ENCODE results near the gene TP53BP2. TPM values are rescaled to one million over a fixed set of nuclear protein-coding genes. Genes with fewer than 3 reads are reported as not detected.
"Not testable (repeated sequence)": the region's sequence is repeated elsewhere in the genome, so short reads cannot be mapped to it uniquely, and the experiment has no call there.

The TP53BP2 gene
- total and polyA plus RNA-seq, 2 experiments from 2014 or later = 9.2 to 18.2 TPM

- 0 out of 2 replicates have a peak overlapping the region, but pooled peaks have one; percentile 25 for H3K9ac ChIP-seq
- H3K36me3 ChIP-seq (ENCODE audit: low read depth) = peaks cover 42% of the 10 kb centered on the region; the same call in 1 of the 2 replicates
- in situ Hi-C loops (cut with MboI) = no loop called here
- no peak overlapping the region for H3K4me2 ChIP-seq (ENCODE audit: unreplicated experiment)
- peak overlapping the region; percentile 2; the same call in 1 of the 2 replicates for H3K27ac ChIP-seq
- 26 to 32% methylated on average over 4 of the region's 4 CpGs for WGBS, 2 experiments (ENCODE audit: low coverage in 1 of 2, low lambda C conversion rate in 2 of 2, missing lambda C conversion rate in 2 of 2)
- H3K9me3 ChIP-seq (ENCODE audit: low read depth) = no peaks in the 10 kb centered on the region
- H3K79me2 ChIP-seq (ENCODE audit: insufficient read depth) = peaks cover 39% of the 10 kb centered on the region
- peak; percentile 48 for DNase-seq
- H3K9me2 ChIP-seq (ENCODE audit: insufficient read depth) = no peaks in the 10 kb centered on the region
- H3K27me3 ChIP-seq (replicated peaks; ENCODE audit: insufficient read depth) = no peaks in the 10 kb centered on the region
- peaks cover 10% of the 10 kb centered on the region for H3K4me1 ChIP-seq (ENCODE audit: insufficient read depth)
- H3F3A ChIP-seq (ENCODE audit: insufficient read depth) = peaks cover 36% of the 10 kb centered on the region
- no peaks in the 10 kb centered on the region for H4K20me1 ChIP-seq (ENCODE audit: insufficient read depth)
- H2AFZ ChIP-seq = no peak overlapping the region
- no peak for TF ChIP-seq EZH2phosphoT487 (IDR thresholded peaks at IDR 0.05; ENCODE audit: insufficient read depth, low read depth)
- TF ChIP-seq EZH2 (IDR thresholded peaks at IDR 0.05; ENCODE audit: insufficient read depth, poor library complexity, severe bottlenecking) = no peak
- H3K4me3 ChIP-seq = no peak overlapping the region
These were observed 97.9 kb downstream of the TP53BP2 start for GRCh38 chr1:223747838-223748335.

GRCh38 chr1:223745731-223746130 lies 100.0 kb downstream of the TP53BP2 start:
- Histone ChIP-seq H2AFZ (no peak overlapping the region), H3K27me3 (replicated peaks; ENCODE audit: insufficient read depth) (no peaks in the 10 kb centered on the region), H3K36me3 (ENCODE audit: low read depth) (peaks cover 26% of the 10 kb centered on the region; the same call in 1 of the 2 replicates), H3K4me1 (ENCODE audit: insufficient read depth) (peaks cover 10% of the 10 kb centered on the region), H3K4me3 (no peak overlapping the region), H3F3A (ENCODE audit: insufficient read depth) (peaks cover 36% of the 10 kb centered on the region), H4K20me1 (ENCODE audit: insufficient read depth) (no peaks in the 10 kb centered on the region), H3K79me2 (ENCODE audit: insufficient read depth) (peaks cover 56% of the 10 kb centered on the region), H3K9ac (no peak overlapping the region), H3K27ac (no peak overlapping the region), H3K4me2 (ENCODE audit: unreplicated experiment) (no peak overlapping the region), H3K9me2 (ENCODE audit: insufficient read depth) (no peaks in the 10 kb centered on the region), H3K9me3 (ENCODE audit: low read depth) (no peaks in the 10 kb centered on the region)
- TF ChIP-seq EZH2phosphoT487 (IDR thresholded peaks at IDR 0.05; ENCODE audit: insufficient read depth, low read depth) = no peak
- TF ChIP-seq EZH2 (IDR thresholded peaks at IDR 0.05; ENCODE audit: insufficient read depth, poor library complexity, severe bottlenecking) = no peak
- WGBS, 2 experiments (ENCODE audit: low coverage in 1 of 2, low lambda C conversion rate in 2 of 2, missing lambda C conversion rate in 2 of 2) = 74 to 80% methylated on average over 4 of the region's 4 CpGs
- in situ Hi-C loops (cut with MboI) = no loop called here
- DNase-seq = peak; percentile 74

DNA sequence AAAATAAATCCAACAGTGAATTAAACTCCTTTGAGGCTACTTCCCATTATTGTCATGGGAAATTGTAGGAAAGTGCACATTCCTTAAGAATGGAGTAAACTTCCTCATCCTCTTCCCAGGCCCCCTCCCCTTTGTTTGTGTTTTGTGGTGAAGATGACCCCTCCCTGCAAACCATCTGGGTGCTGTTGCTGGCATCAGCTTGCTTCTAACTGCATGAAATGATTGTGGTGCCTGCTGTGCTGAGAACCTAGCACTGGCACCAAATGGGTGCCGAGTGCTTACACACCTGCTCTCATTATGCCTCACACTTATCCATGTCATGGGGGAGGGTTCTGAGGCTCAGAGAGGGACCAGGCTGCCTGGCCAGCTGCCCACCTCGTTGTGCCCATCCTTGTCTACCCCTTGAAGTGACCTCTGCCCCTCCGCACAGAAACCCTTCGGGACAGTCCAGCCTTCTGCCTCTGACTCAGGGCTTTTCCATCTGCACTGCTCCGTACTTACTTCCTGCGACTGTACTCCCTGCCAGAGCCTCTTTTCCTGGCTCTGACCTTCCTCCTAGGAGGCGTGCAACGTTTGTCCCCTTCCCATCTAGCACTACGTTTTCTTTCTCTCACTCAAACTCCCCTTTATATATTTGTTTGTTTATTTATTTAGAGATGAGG lies 102.8 kb downstream of the TP53BP2 start:
- H3K9me2 ChIP-seq (ENCODE audit: insufficient read depth) = no peaks in the 10 kb centered on the region
- no peak overlapping the region for H3K4me3 ChIP-seq
- DNase-seq = no peak
- no peak overlapping the region for H3K27ac ChIP-seq
- no peaks in the 10 kb centered on the region for H3K9me3 ChIP-seq (ENCODE audit: low read depth)
- peaks cover 68% of the 10 kb centered on the region for H3K79me2 ChIP-seq (ENCODE audit: insufficient read depth)
- WGBS, 2 experiments (ENCODE audit: low coverage in 1 of 2, low lambda C conversion rate in 2 of 2, missing lambda C conversion rate in 2 of 2) = 60 to 74% methylated on average over 8 to 9 of the region's 9 CpGs
- H3K27me3 ChIP-seq (replicated peaks; ENCODE audit: insufficient read depth) = no peaks in the 10 kb centered on the region
- H3K36me3 ChIP-seq (ENCODE audit: low read depth) = peaks cover 26% of the 10 kb centered on the region; the same call in 1 of the 2 replicates
- H3K4me1 ChIP-seq (ENCODE audit: insufficient read depth) = peaks cover 7% of the 10 kb centered on the region
- H4K20me1 ChIP-seq (ENCODE audit: insufficient read depth) = no peaks in the 10 kb centered on the region
- no peak overlapping the region for H2AFZ ChIP-seq
- no peak overlapping the region for H3K9ac ChIP-seq
- in situ Hi-C loops (cut with MboI) = no loop called here
- TF ChIP-seq EZH2phosphoT487 (IDR thresholded peaks at IDR 0.05; ENCODE audit: insufficient read depth, low read depth) = no peak
- no peak for TF ChIP-seq EZH2 (IDR thresholded peaks at IDR 0.05; ENCODE audit: insufficient read depth, poor library complexity, severe bottlenecking)
- no peak overlapping the region for H3K4me2 ChIP-seq (ENCODE audit: unreplicated experiment)
- peaks cover 41% of the 10 kb centered on the region for H3F3A ChIP-seq (ENCODE audit: insufficient read depth)

DNA sequence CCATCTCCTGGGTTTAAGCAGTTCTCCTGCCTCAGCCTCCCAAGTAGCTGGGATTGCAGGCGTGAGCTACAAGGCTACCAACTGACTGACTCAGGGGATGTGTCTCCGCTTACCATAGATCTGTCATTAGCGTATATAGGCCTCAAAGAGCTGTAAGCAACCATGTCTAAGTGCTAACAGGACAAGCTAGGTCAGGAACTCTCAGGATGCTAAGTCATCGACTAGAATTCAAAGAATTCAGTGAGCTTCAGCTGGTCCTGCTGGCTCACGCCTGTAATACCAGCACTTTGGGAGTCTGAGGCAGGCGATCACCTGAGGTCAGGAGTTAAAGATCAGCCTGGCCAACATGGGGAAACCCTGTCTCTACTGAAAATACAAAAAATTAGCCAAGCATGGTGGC lies 103.9 kb downstream of the TP53BP2 start:
- no peaks in the 10 kb centered on the region for H3K9me3 ChIP-seq (ENCODE audit: low read depth)
- peaks cover 35% of the 10 kb centered on the region for H3F3A ChIP-seq (ENCODE audit: insufficient read depth)
- H4K20me1 ChIP-seq (ENCODE audit: insufficient read depth) = no peaks in the 10 kb centered on the region
- no peaks in the 10 kb centered on the region for H3K27me3 ChIP-seq (replicated peaks; ENCODE audit: insufficient read depth)
- H3K4me1 ChIP-seq (ENCODE audit: insufficient read depth) = peaks cover 4% of the 10 kb centered on the region
- peak; percentile 35 for DNase-seq
- no peak overlapping the region for H3K4me3 ChIP-seq
- H3K79me2 ChIP-seq (ENCODE audit: insufficient read depth) = peaks cover 78% of the 10 kb centered on the region
- H2AFZ ChIP-seq = no peak overlapping the region
- H3K9me2 ChIP-seq (ENCODE audit: insufficient read depth) = no peaks in the 10 kb centered on the region
- 88 to 92% methylated on average over 6 of the region's 6 CpGs for WGBS, 2 experiments (ENCODE audit: low coverage in 1 of 2, low lambda C conversion rate in 2 of 2, missing lambda C conversion rate in 2 of 2)
- H3K36me3 ChIP-seq (ENCODE audit: low read depth) = peaks cover 20% of the 10 kb centered on the region; the same call in 1 of the 2 replicates
- no peak overlapping the region for H3K4me2 ChIP-seq (ENCODE audit: unreplicated experiment)
- in situ Hi-C loops (cut with MboI) = no loop called here
- H3K9ac ChIP-seq = no peak overlapping the region
- no peak overlapping the region for H3K27ac ChIP-seq
- TF ChIP-seq EZH2 (IDR thresholded peaks at IDR 0.05; ENCODE audit: insufficient read depth, poor library complexity, severe bottlenecking) (no peak), EZH2phosphoT487 (IDR thresholded peaks at IDR 0.05; ENCODE audit: insufficient read depth, low read depth) (no peak)

DNA sequence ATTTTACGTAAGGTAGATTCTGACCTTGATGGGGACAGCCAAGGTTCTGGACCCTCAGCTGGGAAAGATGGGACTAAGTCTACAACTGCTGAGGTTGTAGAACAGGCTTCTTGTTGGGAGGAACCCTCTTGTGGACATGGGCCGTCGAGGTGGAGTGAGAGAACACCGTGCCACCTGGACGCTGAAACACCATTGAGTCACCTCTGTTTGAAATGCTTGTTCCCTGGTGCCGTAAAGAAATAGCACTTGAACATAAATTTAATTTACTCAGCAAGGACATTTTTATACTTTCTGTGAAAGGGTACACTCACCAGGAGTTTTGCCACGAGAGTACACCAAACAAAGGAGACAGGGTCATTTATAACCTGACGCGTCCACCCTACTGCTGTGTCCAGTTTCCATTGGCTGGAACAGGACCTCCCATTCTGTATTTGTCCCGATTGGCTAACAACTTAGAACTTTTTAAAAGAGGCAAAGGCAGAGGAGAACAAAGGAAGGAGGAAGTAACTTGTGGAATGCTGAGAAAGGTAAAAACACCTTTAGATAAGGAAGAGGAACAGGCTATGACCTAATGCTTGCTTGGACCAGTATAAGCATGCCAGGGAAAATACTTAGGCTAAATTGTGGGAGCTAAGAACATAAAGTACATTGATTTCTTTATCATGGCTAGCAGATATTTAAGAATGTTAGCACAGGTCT lies 105.6 kb downstream of the TP53BP2 start:
- H3K9me3 ChIP-seq (ENCODE audit: low read depth); H3K4me2 ChIP-seq (ENCODE audit: unreplicated experiment); H3K9me2 ChIP-seq (ENCODE audit: insufficient read depth); H4K20me1 ChIP-seq (ENCODE audit: insufficient read depth); in situ Hi-C loops (cut with MboI); H3K27ac ChIP-seq; H3K9ac ChIP-seq; H2AFZ ChIP-seq; H3K4me3 ChIP-seq; DNase-seq; H3K27me3 ChIP-seq (replicated peaks; ENCODE audit: insufficient read depth); H3K4me1 ChIP-seq (ENCODE audit: insufficient read depth): not testable (repeated sequence)
- WGBS, 2 experiments (ENCODE audit: low coverage in 1 of 2, low lambda C conversion rate in 2 of 2, missing lambda C conversion rate in 2 of 2) = 88 to 89% methylated on average over 10 of the region's 10 CpGs
- Histone ChIP-seq H3F3A (ENCODE audit: insufficient read depth) (peaks cover 21% of the 10 kb centered on the region), H3K79me2 (ENCODE audit: insufficient read depth) (peaks cover 90% of the 10 kb centered on the region), H3K36me3 (ENCODE audit: low read depth) (peaks cover 17% of the 10 kb centered on the region; the same call in 1 of the 2 replicates)
